Suppressor macrophage (primary cell): ENCODE data around the gene PAPOLG.
"Not testable (repeated sequence)": the region's sequence is repeated elsewhere in the genome, so short reads cannot be mapped to it uniquely, and the experiment has no call there.

ENCODE experiments used
- DNase-seq, 4 experiments: peaks; one replicate each; pipeline ENCODE4 v3.0.0-alpha.2; 2020 to 2022

The PAPOLG gene

DNA sequence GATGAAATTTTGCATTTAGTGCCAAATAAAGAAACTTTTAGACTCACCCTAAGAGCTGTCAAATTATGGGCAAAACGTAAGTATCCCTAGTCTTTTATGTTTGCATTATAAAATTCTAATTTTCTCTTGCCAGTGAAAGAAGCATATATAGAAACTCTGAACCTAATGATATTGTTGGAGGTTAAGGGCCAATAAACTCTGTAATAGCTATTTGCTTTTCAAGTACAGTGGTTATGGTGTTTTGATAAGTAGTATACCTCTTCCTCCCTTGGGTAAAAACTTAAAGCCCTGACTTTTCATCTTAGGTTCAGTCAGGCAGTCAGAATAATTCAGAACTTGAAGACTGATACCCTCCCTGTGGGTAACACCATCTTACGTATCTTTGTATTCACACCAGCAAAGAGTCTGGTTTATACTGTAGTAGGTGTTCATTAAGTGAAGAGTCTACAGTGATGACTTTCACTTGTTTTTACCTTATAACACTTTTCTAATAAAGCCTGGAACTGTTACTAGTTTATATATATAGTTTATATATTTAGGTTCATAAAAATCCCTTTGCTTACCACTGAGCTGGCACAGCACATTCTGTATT is 19.1 kb downstream of the PAPOLG start:
- no peak for DNase-seq

DNA sequence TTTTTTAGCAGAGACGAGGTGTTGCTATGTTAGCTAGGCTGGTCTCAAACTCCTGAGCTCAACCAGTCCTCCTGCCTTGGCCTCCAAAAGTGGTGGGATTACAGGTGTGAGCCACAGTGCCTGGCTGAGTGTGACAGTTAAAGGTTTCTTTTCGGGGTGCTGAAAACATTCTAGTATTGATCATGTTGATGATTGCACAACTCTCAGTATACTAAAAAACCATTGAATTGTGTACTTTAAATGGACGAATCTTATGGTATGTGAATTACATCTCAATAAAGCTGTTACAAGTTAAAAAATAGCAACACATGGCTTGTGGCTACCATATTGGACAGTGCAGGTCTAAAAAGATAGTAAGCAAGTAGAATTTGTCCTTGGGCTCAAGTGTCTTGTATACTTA is 22.3 kb downstream of the PAPOLG start:
- DNase-seq = no peak

GRCh38 chr2:60779426-60779825 is 23.4 kb downstream of the PAPOLG start:
- DNase-seq = no peak

GRCh38 chr2:60780721-60781120 is 24.7 kb downstream of the PAPOLG start:
- peak; percentile 50 to 92 (median 69) for DNase-seq

- no peak for DNase-seq
Observed at GRCh38 chr2:60793169-60793568, 37.1 kb downstream of the PAPOLG start.

DNA sequence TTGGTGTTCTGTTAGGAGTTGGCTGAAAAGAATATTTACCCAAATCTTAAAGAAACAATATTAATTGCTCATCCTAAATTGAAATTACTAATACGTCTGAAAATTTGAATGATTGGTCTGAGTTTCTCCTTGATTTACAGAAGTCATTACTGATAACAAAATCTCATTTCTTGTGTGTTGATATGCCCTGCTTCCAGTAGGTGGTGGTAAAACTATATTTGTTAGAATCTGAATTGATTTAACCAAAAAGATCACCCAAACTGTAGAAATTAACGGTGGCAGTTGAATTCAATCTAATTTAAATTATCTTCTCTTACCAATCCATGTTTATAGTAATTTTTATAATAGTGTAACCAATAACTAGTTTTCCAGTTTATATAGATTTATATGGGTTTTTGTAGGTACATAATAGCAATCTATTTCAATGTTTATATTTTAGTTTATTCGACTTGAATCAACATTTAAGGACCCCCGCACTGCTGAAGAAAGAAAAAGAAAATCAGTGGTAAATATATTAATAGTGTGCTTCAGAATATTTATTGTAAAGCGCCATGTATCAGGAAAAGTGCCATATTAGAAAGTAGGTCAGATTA is 38.3 kb downstream of the PAPOLG start:
- DNase-seq = peak in 3 of 4 experiments; percentile 43 to 73 (median 66)

- peak; percentile 64 to 95 (median 83) for DNase-seq
Observed at GRCh38 chr2:60796573-60797509, 40.8 kb downstream of the PAPOLG start.

GRCh38 chr2:60804473-60804872 is 48.4 kb downstream of the PAPOLG start:
- DNase-seq = no peak

DNA sequence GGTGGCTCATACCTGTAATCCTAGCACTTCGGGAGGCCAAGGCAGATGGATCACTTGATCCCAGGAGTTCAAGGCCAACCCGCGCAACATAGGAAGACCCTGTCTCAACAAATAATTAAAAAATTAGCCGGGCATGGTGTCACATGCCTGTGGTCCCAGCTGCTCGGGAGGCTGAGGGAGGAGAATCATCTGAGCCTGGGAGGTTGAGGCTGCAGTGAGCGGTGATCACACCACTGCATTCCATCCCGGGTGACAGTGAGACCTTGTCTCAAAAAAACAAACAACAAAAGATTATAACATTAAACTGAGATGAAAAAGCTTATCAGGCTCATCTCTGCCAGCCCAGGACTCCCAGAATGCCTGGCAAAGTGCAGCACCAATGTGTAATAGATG is 50.5 kb downstream of the PAPOLG start:
- DNase-seq = no peak

DNA sequence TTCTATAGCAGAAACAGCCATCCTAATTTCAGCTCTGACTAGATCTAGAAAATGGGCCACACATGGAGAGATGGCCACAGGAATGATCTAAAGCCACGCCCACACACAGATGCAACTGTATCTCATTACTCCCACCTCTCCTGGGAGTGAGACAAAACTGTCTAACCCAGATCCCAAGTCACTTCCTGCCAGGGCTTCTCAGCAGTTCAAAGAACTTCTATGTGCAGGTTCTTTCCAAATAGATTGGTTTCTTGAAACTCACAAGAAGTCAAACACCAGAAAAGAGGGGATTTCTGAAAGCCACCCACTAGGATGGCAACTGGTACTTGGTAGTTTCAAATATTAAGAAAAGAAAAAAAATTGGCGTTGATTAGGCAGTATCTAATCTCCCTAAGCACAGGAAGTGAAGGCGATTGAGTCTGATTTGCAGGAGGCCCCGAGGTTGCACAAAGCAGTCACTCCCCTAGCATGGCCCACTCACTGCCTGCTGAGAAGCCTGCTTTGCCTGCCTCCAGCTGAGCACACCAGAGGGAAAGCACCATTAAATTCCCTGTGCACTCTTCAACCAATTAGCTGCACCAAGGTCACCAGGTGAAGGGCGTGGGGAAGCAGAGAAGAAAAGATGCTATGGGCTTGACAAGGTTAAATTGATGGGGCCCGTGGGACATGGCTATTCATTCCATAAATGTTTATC is 51.1 kb downstream of the PAPOLG start:
- peak; percentile 82 to 94 (median 88) for DNase-seq

DNA sequence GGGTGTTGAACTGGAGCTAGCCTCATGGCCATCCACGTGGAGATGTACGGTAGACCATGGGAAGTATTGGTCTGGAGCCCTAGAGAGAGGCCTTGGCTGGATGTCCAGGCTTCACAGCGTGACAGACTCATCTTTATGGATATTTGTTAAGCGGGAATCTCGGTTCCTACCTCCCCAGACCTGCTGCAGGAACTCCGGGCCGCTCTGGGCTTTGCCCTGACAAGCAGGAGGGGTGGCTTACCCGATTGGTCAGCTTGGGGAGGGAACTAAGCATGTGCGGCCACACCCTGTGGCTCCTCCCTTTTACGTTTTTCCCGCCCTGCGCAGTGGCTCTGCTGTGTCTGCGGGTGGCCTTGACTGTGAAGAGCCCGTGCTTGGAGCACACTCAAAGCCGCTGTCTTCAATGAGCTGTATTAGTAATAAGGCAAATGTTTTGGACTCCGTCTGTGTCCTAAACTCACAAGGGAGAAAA is 52.3 kb downstream of the PAPOLG start:
- no peak for DNase-seq

GRCh38 chr2:60811491-60812375 is 55.7 kb downstream of the PAPOLG start:
- no peak for DNase-seq

DNA sequence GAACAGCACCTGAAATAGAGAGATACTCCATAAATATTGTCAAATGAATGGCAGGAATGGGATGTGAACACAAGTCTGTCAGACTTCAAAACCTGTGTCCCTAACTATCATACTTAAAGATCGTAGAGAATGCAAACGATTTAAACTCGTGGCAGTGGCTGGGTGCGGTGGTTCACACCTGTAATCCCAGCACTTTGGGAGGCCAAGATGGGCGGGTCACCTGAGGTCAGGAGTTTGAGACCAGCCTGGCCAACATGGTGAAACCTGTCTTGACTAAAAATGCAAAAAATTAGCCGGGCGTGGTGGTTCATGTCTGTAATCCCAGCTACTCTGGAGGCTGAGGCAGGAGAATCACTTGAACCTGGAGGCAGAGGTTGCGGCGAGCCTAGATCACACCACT is 61.1 kb downstream of the PAPOLG start:
- DNase-seq = not testable (repeated sequence)

DNA sequence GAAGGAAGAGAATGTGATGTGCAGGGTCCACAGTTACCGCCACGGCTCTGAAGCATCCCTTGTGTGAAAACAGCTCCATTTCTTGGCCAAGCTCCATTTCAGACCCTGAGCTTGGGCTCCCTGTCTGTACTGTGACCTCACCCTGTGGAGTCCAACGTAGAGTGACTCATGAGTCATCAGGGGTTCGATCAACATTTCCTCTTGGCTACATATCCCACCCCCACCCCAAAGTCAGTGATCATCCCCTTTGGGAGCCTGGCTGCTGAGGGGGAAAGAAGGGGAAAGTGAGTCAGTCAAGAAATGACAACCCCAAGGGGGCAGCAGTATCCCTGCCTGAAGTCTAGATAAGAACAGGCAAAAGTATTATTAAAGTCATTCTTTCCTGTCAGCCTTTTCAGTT is 62.2 kb downstream of the PAPOLG start:
- DNase-seq = peak; percentile 32 to 67 (median 54)

GRCh38 chr2:60819155-60819862 is 63.2 kb downstream of the PAPOLG start:
- DNase-seq = peak in 2 of 4 experiments; percentile 27

- DNase-seq = no peak
Observed at GRCh38 chr2:60819936-60820335, 63.9 kb downstream of the PAPOLG start.

DNA sequence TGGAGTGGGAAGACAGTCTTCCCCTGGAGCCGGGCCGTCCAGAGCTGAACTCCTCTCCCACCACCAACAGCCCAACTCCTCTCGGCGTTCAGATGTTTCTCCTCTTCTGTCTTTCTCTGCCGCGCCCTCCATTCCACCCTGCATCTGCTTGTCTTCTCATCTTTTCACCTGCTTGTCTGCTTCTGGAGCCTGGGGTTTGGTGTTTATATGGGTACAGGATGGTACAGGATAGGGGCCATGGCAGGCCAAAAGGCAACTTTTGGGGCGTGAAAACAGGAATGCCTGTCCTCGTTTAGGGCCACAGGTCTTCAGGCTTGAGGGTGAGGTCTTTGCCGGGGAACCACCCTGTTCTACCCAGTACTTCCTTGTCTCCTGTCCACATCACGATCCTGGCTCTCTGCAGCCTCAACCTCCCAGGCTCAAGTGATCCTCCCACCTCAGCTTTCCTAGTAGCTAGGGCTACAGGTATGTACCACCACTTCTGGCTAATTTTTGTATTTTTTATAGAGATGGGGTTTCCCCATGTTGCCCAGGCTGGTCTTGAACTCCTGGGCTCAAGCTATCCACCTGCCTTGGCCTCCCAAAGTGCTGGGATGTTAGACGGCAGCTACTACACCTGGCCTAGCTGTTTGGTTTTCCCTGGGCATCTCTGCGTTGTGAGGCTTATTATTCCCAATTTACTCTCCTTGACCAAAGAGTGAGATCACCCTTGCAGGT is 64.5 kb downstream of the PAPOLG start:
- DNase-seq = no peak

- no peak for DNase-seq
Observed at GRCh38 chr2:60821133-60821469, 65.0 kb downstream of the PAPOLG start.

- peak in 2 of 4 experiments; percentile 44 to 49 for DNase-seq
Observed at GRCh38 chr2:60821587-60822302, 65.7 kb downstream of the PAPOLG start.

DNA sequence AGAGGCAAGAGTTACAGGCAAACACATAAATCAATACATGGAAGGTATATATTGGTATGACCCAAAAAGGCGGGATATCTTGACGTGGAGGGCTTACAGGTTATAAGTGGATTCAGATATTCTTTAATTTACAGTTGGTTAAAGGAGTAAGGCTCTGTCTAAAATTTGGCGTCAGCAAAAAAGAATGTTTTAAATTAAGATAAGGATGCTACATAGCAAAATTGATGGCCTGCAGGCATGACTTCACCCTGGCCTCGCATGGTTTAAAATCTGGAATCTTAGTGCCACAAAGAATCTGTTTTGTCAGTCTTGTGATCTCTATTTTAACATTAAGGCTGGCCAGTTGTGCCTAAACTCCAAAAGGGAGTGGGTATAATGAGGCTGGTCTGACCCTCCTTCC is 66.9 kb downstream of the PAPOLG start:
- DNase-seq = no peak
